BLaER1 treated with 17β-estradiol and CSF1 and Interleukin-3, amounts not matched to agents 10 nM and 100 nM (cell line): ENCODE measurements around the gene DNAJC13.

ENCODE experiments used
- H3K27ac ChIP-seq, 11 experiments: shearing (Covaris generic); formaldehyde crosslinking; 2 replicates each; pipeline ENCODE4 v1.8.1; 2022
- H3K27me3 ChIP-seq, 11 experiments: shearing (Covaris generic); formaldehyde crosslinking; 2 replicates each; pipeline ENCODE4 v1.8.1; 2022
- H3K36me3 ChIP-seq, 11 experiments: shearing (Covaris generic); formaldehyde crosslinking; 2 replicates each; pipeline ENCODE4 v1.8.1; 2022
- H3K4me1 ChIP-seq, 10 experiments: shearing (Covaris generic); formaldehyde crosslinking; 2 replicates each; pipeline ENCODE4 v1.8.1; 2022
- H3K4me2 ChIP-seq, 11 experiments: shearing (Covaris generic); formaldehyde crosslinking; 2 replicates each; pipeline ENCODE4 v1.8.1; 2022
- H3K4me3 ChIP-seq, 10 experiments: shearing (Covaris generic); formaldehyde crosslinking; 2 replicates each; pipeline ENCODE4 v1.8.1; 2022
- H3K9ac ChIP-seq, 11 experiments: shearing (Covaris generic); formaldehyde crosslinking; 2 replicates each; pipeline ENCODE4 v1.8.1; 2022
- H3K9me3 ChIP-seq, 11 experiments: shearing (Covaris generic); formaldehyde crosslinking; replicated peaks in 1 of 11; 2 replicates each; pipeline ENCODE4 v1.8.1; 2022
- H4K20me1 ChIP-seq, 11 experiments: shearing (Covaris generic); formaldehyde crosslinking; 2 replicates each; pipeline ENCODE4 v1.8.1; 2022
- Cebpa-rat ChIP-seq, 11 experiments: shearing (Covaris generic); IDR thresholded peaks; 2 replicates each; pipeline ENCODE4 v1.8.1; 2022

The DNAJC13 gene

DNA sequence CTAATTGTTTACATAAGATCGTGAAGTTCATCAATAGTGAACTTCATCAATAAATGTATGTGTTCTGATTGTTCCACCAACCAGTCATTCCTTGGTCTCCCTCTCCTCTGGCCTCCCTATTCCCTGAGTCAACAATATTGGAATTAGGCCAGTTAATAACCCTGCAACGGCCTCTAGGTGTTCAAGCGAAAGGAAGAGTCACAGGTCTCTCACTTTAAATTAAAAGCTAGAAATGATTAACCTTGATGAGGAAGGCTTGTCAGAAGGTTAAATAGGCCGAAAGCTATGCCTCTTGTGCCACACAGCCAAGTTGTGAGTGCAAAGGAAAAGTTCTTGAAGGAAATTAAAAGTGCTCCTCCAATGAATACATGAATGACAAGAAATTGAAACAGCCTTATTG lies 90.4 kb downstream of the DNAJC13 start:
- peaks cover 87 to 100% (median 98%) of the 10 kb centered on the region in 11 experiments for H3K36me3 ChIP-seq
- no peaks in the 10 kb centered on the region for H3K4me1 ChIP-seq
- no peak overlapping the region for H3K27ac ChIP-seq
- no peak overlapping the region for H3K9ac ChIP-seq
- H3K4me2 ChIP-seq: no peak overlapping the region
- H3K9me3 ChIP-seq: no peaks in the 10 kb centered on the region
- peaks cover 0 to 54% (median 0%) of the 10 kb centered on the region in 11 experiments; a peak in 7 of 22 replicates for H4K20me1 ChIP-seq
- no peaks in the 10 kb centered on the region for H3K27me3 ChIP-seq
- H3K4me3 ChIP-seq: no peak overlapping the region
- TF ChIP-seq Cebpa-rat (IDR thresholded peaks at IDR 0.05): no peak

DNA sequence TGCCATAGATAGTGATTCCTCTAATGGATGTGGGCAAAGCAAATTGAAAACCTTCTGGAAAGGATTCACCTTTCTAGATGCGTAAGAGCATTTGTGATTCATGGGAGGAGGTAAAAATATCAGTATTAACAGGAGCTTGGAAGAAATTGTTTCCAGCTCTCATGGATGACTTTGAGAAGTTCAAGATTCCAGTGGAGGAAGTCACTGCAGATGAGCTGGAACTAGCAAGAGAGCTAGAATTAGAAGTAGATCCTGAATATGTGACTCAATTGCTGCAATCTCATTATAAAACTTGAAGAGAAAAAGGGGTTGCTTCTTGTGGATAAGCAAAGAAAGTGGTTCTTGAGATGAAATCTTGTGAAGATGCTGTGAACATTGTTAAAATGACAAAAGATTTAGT lies 91.8 kb downstream of the DNAJC13 start:
- H3K4me3 ChIP-seq: no peak overlapping the region
- no peak overlapping the region; a peak in 1 of 22 replicates for H3K27ac ChIP-seq
- H3K36me3 ChIP-seq: peaks cover 88 to 100% (median 99%) of the 10 kb centered on the region in 11 experiments
- H3K9me3 ChIP-seq: no peaks in the 10 kb centered on the region
- no peaks in the 10 kb centered on the region for H3K27me3 ChIP-seq
- no peak overlapping the region for H3K4me2 ChIP-seq
- no peaks in the 10 kb centered on the region for H3K4me1 ChIP-seq
- H4K20me1 ChIP-seq: peaks cover 0 to 54% (median 0%) of the 10 kb centered on the region in 11 experiments; a peak in 7 of 22 replicates
- H3K9ac ChIP-seq: no peak overlapping the region
- TF ChIP-seq Cebpa-rat (IDR thresholded peaks at IDR 0.05): no peak

DNA sequence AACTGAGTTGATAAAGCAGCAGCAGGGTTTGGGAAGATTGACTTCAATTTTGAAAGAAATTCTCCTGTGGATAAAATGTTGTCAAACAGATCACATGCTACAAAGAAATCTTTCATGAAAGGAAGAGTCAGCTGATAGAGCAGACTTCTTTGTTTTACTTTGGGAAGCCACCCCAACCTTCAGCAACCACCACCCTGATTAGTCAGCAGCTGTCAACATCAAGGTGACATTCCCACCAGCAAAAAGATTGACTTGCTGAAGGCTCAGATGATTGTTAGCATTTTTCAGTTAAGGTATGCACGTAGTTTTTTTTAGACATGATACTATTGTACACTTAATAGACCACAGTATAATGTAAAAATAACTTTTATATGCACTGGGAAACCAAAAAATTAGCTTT lies 92.2 kb downstream of the DNAJC13 start:
- Histone ChIP-seq H3K4me3 (no peak overlapping the region), H3K36me3 (peaks cover 88 to 100% (median 99%) of the 10 kb centered on the region in 11 experiments), H3K27me3 (no peaks in the 10 kb centered on the region), H3K4me2 (no peak overlapping the region), H3K27ac (no peak overlapping the region; a peak in 1 of 22 replicates), H3K9ac (no peak overlapping the region), H3K4me1 (no peaks in the 10 kb centered on the region), H3K9me3 (no peaks in the 10 kb centered on the region), H4K20me1 (peaks cover 0 to 54% (median 0%) of the 10 kb centered on the region in 11 experiments; a peak in 7 of 22 replicates)
- no peak for TF ChIP-seq Cebpa-rat (IDR thresholded peaks at IDR 0.05)

DNA sequence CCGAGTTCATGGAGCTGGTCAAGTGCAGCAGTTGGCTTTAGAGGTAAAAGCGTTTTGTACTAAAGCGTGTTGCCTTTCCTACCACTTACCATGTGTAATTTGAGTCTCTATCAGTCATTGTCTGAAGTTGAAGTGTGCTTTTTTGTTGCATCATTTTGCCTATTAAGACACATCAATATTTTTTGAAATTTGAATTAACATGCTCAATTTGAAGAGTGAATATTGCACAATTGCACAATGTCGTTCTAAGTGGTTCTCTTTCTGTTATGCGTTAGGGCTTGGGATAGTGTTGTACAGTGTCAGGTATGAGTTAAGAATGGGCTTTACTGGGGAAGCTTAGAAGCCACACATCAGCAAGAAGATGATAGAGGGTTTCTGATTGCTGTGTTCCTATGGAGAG lies 95.8 kb downstream of the DNAJC13 start:
- peaks cover 0 to 67% (median 0%) of the 10 kb centered on the region in 11 experiments; a peak in 6 of 22 replicates for H4K20me1 ChIP-seq
- no peak overlapping the region for H3K4me3 ChIP-seq
- no peaks in the 10 kb centered on the region for H3K27me3 ChIP-seq
- no peak overlapping the region for H3K27ac ChIP-seq
- no peak overlapping the region for H3K9ac ChIP-seq
- no peak overlapping the region for H3K4me2 ChIP-seq
- peaks cover 91 to 100% (median 99%) of the 10 kb centered on the region in 11 experiments for H3K36me3 ChIP-seq
- H3K9me3 ChIP-seq: no peaks in the 10 kb centered on the region
- 0 out of 22 replicates have a peak, but pooled peaks of 1 of the 11 experiments have one; percentile 24 for TF ChIP-seq Cebpa-rat (IDR thresholded peaks at IDR 0.05)
- no peaks in the 10 kb centered on the region for H3K4me1 ChIP-seq

DNA sequence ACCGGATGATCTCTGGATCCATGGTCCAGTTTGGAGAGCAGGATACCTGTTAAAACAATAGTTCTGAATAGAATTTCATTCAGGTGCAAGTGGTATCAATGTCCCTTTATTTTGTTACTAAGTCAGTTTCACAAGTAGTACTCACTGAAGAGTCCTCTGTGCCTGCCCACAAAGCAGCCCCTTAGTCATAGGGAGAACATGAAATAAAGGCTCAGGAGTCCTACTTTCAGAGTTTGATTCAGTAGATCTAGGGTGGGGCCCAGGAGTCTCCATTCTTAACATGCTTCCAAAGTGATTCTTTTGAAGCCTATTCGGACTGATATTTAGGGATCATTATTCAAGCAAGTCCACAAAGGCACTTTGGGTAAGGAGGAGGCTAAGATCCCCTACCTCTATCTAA lies 100.0 kb downstream of the DNAJC13 start:
- H4K20me1 ChIP-seq: peaks cover 0 to 79% (median 0%) of the 10 kb centered on the region in 11 experiments; a peak in 6 of 22 replicates
- TF ChIP-seq Cebpa-rat (IDR thresholded peaks at IDR 0.05): no peak
- H3K9ac ChIP-seq: no peak overlapping the region
- no peaks in the 10 kb centered on the region for H3K9me3 ChIP-seq
- H3K4me1 ChIP-seq: no peaks in the 10 kb centered on the region
- peaks cover 94 to 100% (median 99%) of the 10 kb centered on the region in 11 experiments for H3K36me3 ChIP-seq
- no peaks in the 10 kb centered on the region for H3K27me3 ChIP-seq
- H3K27ac ChIP-seq: no peak overlapping the region
- no peak overlapping the region for H3K4me2 ChIP-seq
- H3K4me3 ChIP-seq: no peak overlapping the region

DNA sequence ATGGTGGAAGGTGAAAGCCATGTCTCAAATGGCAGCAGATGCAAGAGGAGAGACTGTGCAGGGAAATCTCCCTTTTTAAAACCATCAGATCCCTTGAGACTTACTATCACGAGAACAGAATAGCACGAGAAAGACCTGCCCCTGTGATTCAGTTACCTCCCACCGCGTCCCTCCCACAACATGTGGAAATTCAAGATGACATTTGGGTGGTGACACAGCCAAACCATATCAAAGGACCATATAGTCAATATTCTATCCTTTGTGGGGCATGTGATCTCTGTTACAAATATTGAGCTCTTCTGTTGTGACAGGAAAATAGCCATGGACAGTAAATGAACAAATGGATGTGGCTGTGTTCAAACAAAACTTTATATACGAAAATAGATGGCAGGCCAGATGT lies 102.6 kb downstream of the DNAJC13 start:
- H3K4me3 ChIP-seq: no peak overlapping the region
- peaks cover 94 to 100% (median 99%) of the 10 kb centered on the region in 11 experiments for H3K36me3 ChIP-seq
- no peak for TF ChIP-seq Cebpa-rat (IDR thresholded peaks at IDR 0.05)
- no peak overlapping the region for H3K4me2 ChIP-seq
- H4K20me1 ChIP-seq: peaks cover 0 to 76% (median 0%) of the 10 kb centered on the region in 11 experiments; a peak in 6 of 22 replicates
- H3K9me3 ChIP-seq: no peaks in the 10 kb centered on the region
- no peaks in the 10 kb centered on the region for H3K27me3 ChIP-seq
- no peak overlapping the region for H3K27ac ChIP-seq
- no peak overlapping the region for H3K9ac ChIP-seq
- no peaks in the 10 kb centered on the region for H3K4me1 ChIP-seq

DNA sequence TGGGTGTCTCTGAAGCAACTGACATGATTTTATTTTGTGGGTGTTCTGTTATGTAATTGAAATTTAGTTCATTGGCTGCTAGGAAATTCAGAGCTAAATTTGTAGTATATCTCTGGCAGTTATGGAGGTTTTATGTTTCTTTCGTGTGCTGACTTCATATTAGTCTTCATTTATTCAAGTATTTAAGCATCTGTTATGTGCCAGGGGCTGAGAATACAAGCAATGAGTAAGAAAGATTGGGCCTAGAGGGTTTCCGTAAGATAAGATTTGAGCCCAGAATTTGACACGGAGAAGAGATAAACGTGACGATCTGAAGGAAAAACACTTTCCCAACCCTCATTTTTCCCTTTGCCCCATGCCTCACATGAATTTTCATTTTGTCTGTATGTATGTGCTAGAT lies 104.6 kb downstream of the DNAJC13 start:
- peaks cover 0 to 72% (median 0%) of the 10 kb centered on the region in 11 experiments; a peak in 6 of 22 replicates for H4K20me1 ChIP-seq
- H3K27ac ChIP-seq: no peak overlapping the region
- no peak overlapping the region for H3K4me3 ChIP-seq
- no peak overlapping the region for H3K9ac ChIP-seq
- no peak for TF ChIP-seq Cebpa-rat (IDR thresholded peaks at IDR 0.05)
- H3K27me3 ChIP-seq: no peaks in the 10 kb centered on the region
- H3K4me1 ChIP-seq: no peaks in the 10 kb centered on the region
- no peaks in the 10 kb centered on the region for H3K9me3 ChIP-seq
- peaks cover 93 to 100% (median 99%) of the 10 kb centered on the region in 11 experiments for H3K36me3 ChIP-seq
- no peak overlapping the region for H3K4me2 ChIP-seq

DNA sequence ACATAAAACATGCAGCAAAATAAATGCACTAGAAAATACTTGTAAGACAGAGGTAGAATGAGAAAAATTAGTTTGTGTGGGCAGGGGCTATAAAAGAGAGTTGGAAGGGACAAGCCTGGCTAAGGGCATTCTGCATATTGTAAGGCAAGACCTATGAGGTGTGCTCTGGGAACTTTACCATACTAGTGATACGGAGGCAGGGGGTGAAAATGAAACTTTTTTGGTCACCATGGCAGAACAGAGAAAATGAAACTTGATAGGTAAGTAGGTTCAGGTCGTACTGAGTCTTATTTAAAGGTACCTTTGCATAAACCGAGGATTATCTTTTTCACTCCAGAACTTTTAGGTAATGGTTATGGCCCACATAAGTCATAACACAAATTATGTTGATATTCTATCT lies 105.1 kb downstream of the DNAJC13 start:
- H3K4me1 ChIP-seq: no peaks in the 10 kb centered on the region
- no peak overlapping the region for H3K4me3 ChIP-seq
- TF ChIP-seq Cebpa-rat (IDR thresholded peaks at IDR 0.05): no peak
- H4K20me1 ChIP-seq: peaks cover 0 to 74% (median 0%) of the 10 kb centered on the region in 11 experiments; a peak in 7 of 22 replicates
- no peaks in the 10 kb centered on the region for H3K27me3 ChIP-seq
- H3K36me3 ChIP-seq: peaks cover 91 to 100% (median 99%) of the 10 kb centered on the region in 11 experiments
- H3K27ac ChIP-seq: no peak overlapping the region
- no peaks in the 10 kb centered on the region for H3K9me3 ChIP-seq
- no peak overlapping the region for H3K9ac ChIP-seq
- H3K4me2 ChIP-seq: no peak overlapping the region

DNA sequence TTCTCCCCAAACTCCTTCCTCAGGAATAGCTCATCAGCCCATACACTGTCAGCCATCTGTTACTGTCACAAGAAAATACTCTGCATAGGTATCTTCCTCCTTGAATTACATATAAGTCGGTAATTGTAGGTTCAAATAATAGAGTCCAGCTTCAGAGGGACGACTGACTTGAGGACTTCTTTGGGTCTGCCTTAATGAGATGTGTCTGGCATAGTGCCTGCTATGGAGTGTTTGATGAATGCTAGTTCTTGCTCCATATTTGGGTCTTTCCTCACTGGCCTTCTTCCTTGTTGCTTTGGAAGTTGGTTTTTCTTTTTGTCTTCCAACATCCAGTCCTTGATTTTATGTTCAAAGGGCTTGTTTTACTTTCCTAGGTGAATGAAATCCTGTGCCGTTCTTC lies 113.3 kb downstream of the DNAJC13 start:
- no peak overlapping the region for H3K4me2 ChIP-seq
- no peaks in the 10 kb centered on the region for H3K9me3 ChIP-seq
- H3K9ac ChIP-seq: no peak overlapping the region
- no peaks in the 10 kb centered on the region for H3K27me3 ChIP-seq
- H3K4me1 ChIP-seq: peaks cover 0 to 5% (median 0%) of the 10 kb centered on the region in 10 experiments; a peak in 1 of 20 replicates
- no peak for TF ChIP-seq Cebpa-rat (IDR thresholded peaks at IDR 0.05)
- H3K36me3 ChIP-seq: peaks cover 86 to 100% (median 100%) of the 10 kb centered on the region in 11 experiments
- no peak overlapping the region for H3K4me3 ChIP-seq
- H4K20me1 ChIP-seq: peaks cover 0 to 92% (median 5%) of the 10 kb centered on the region in 11 experiments; a peak in 11 of 22 replicates
- no peak overlapping the region for H3K27ac ChIP-seq
